ENCODE data around the gene IFT122.

DNA sequence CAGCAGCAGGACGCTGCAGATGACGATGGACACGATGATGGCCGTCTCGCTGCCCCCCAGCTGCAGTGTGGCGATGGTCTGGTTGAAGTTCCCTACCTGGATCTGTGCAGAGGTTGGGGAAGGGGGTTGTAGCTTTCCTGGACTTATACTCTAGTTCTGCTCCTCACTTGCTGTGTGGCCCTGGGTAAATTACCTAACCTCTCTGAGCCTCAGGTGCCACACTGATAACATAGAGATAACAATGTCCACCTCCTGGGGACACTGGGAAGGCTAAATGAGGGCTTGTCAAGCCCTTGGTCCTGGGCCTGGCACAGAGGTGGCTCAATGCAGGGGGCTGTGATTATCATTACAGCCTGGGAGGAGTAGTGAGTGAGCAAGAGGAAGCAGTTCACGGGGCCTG lies 129.8 kb downstream of the IFT122 start:
- TF ChIP-seq, protein P1, sequence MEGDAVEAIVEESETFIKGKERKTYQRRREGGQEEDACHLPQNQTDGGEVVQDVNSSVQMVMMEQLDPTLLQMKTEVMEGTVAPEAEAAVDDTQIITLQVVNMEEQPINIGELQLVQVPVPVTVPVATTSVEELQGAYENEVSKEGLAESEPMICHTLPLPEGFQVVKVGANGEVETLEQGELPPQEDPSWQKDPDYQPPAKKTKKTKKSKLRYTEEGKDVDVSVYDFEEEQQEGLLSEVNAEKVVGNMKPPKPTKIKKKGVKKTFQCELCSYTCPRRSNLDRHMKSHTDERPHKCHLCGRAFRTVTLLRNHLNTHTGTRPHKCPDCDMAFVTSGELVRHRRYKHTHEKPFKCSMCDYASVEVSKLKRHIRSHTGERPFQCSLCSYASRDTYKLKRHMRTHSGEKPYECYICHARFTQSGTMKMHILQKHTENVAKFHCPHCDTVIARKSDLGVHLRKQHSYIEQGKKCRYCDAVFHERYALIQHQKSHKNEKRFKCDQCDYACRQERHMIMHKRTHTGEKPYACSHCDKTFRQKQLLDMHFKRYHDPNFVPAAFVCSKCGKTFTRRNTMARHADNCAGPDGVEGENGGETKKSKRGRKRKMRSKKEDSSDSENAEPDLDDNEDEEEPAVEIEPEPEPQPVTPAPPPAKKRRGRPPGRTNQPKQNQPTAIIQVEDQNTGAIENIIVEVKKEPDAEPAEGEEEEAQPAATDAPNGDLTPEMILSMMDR (IDR thresholded peaks at IDR 0.05 in 8 of 11, conservative IDR thresholded peaks at IDR 0.05 in 3 of 11): no peak
- TF ChIP-seq POLR2A (IDR thresholded peaks at IDR 0.05): no peak
- peak in 1 of 3 donors; percentile 28 for TF ChIP-seq POLR2AphosphoS5 (IDR thresholded peaks at IDR 0.05)

All from spleen (tissue), 7 donors.